Neuronal stem cell (in vitro differentiated cells): ENCODE results near the gene ERVMER34-1.

Experiments
- DNase-seq: peaks from one replicate; pipeline ENCODE4 v3.0.0-alpha.2; 2013; ENCODE audit warnings: low spot score
- H2AFZ ChIP-seq: one replicate; pipeline ENCODE4 v1.6.1; 2013; ENCODE audit warnings: mild to moderate bottlenecking, low read length, inconsistent platforms
- H2AK5ac ChIP-seq: 2 replicates; pipeline ENCODE4 v1.6.1; 2013; ENCODE audit warnings: low read depth, mild to moderate bottlenecking, inconsistent platforms, low read length, moderate library complexity, mixed read lengths
- H2BK120ac ChIP-seq: 2 replicates; pipeline ENCODE4 v1.6.1; 2013; ENCODE audit warnings: low read depth, mild to moderate bottlenecking, inconsistent platforms, low read length, moderate library complexity, mixed read lengths
- H2BK12ac ChIP-seq: one replicate; pipeline ENCODE4 v1.6.1; 2013; ENCODE audit warnings: low read length, inconsistent platforms
- H2BK15ac ChIP-seq: 2 replicates; pipeline ENCODE4 v1.6.1; 2013; ENCODE audit warnings: mild to moderate bottlenecking, low read length, inconsistent platforms, mixed read lengths
- H2BK5ac ChIP-seq: one replicate; pipeline ENCODE4 v1.6.1; 2013; ENCODE audit warnings: inconsistent platforms, mild to moderate bottlenecking, low read length, moderate library complexity
- H3K14ac ChIP-seq: one replicate; pipeline ENCODE4 v1.6.1; 2013; ENCODE audit warnings: low read length, inconsistent platforms
- H3K18ac ChIP-seq: 2 replicates; pipeline ENCODE4 v1.6.1; 2013; ENCODE audit warnings: low read length, inconsistent platforms
- H3K23ac ChIP-seq: 2 replicates; pipeline ENCODE4 v1.6.1; 2013; ENCODE audit warnings: low read depth, mild to moderate bottlenecking, mixed read lengths, low read length, inconsistent platforms; ENCODE audit not compliant: poor library complexity
- H3K27ac ChIP-seq: replicated peaks from 3 replicates; pipeline ENCODE4 v1.5.1; 2013; ENCODE audit warnings: low read length, inconsistent platforms
- H3K27me3 ChIP-seq, 3 experiments: 2 replicates each; pipeline ENCODE4 v1.6.1; 2013; ENCODE audit warnings: low read length in 3 of 3, mild to moderate bottlenecking in 2 of 3, inconsistent platforms in 1 of 3, low read depth in 1 of 3, mixed read lengths in 1 of 3, moderate library complexity in 1 of 3; ENCODE audit not compliant: control insufficient read depth in 3 of 3, insufficient read depth in 3 of 3
- H3K36me3 ChIP-seq, 2 donors: replicated peaks in 1 of 2; 2 replicates each; pipeline ENCODE4 v1.6.1; 2013; ENCODE audit warnings: low read length in 2 of 2; ENCODE audit not compliant: control insufficient read depth in 2 of 2, insufficient read depth in 2 of 2
- H3K4ac ChIP-seq: 2 replicates; pipeline ENCODE4 v1.6.1; 2013; ENCODE audit warnings: inconsistent platforms, mild to moderate bottlenecking, low read length, moderate library complexity
- H3K4me1 ChIP-seq, 2 donors: 1 replicate in 1 of 2; 2 replicates in 1 of 2; pipeline ENCODE4 v1.6.1; 2013; ENCODE audit warnings: low read length in 2 of 2, low read depth in 1 of 2; ENCODE audit not compliant: control insufficient read depth in 2 of 2, insufficient read depth in 1 of 2
- H3K4me2 ChIP-seq: one replicate; pipeline ENCODE4 v1.6.1; 2013; ENCODE audit warnings: mild to moderate bottlenecking, low read length, inconsistent platforms; ENCODE audit not compliant: insufficient read depth, poor library complexity, severe bottlenecking
- H3K4me3 ChIP-seq, 2 donors: 2 replicates each; pipeline ENCODE4 v1.5.1; 2013; ENCODE audit warnings: low read length in 2 of 2, mild to moderate bottlenecking in 2 of 2, inconsistent platforms in 1 of 2, moderate library complexity in 1 of 2
- H3K79me1 ChIP-seq: one replicate; pipeline ENCODE4 v1.6.1; 2013; ENCODE audit warnings: low read depth, mild to moderate bottlenecking, inconsistent platforms, low read length, moderate library complexity
- H3K9ac ChIP-seq: one replicate; pipeline ENCODE4 v1.6.1; 2013; ENCODE audit warnings: mild to moderate bottlenecking, low read depth, low read length, inconsistent platforms; ENCODE audit not compliant: poor library complexity
- H3K9me3 ChIP-seq, 2 donors: replicated peaks in 1 of 2; 2 replicates each; pipeline versions ENCODE3 to v1.6.1; 2013; ENCODE audit warnings: low read length in 2 of 2, mild to moderate bottlenecking in 2 of 2, inconsistent platforms in 1 of 2, low read depth in 1 of 2, mixed read lengths in 1 of 2, moderate library complexity in 1 of 2; ENCODE audit not compliant: control insufficient read depth in 2 of 2, insufficient read depth in 1 of 2
- H4K8ac ChIP-seq: one replicate; pipeline ENCODE4 v1.6.1; 2013; ENCODE audit warnings: low read depth, mild to moderate bottlenecking, inconsistent platforms, low read length, moderate library complexity
- H4K91ac ChIP-seq: one replicate; pipeline ENCODE4 v1.6.1; 2013; ENCODE audit warnings: low read length, low read depth, mild to moderate bottlenecking, inconsistent platforms; ENCODE audit not compliant: poor library complexity
- WGBS, 2 donors: extraction: QIAGEN DNeasy Blood & Tissue Kit; methylation state at CpG; one replicate each; pipeline ENCODE4 v1.1.7; 2013; ENCODE audit warnings: missing lambda C conversion rate in 2 of 2, mixed read lengths in 1 of 2; ENCODE audit not compliant: insufficient read length in 2 of 2, insufficient replicate concordance in 1 of 2; ENCODE audit errors: extremely low coverage in 2 of 2; 5-methylcytosine and 5-hydroxymethylcytosine counted together

Gene ERVMER34-1

DNA sequence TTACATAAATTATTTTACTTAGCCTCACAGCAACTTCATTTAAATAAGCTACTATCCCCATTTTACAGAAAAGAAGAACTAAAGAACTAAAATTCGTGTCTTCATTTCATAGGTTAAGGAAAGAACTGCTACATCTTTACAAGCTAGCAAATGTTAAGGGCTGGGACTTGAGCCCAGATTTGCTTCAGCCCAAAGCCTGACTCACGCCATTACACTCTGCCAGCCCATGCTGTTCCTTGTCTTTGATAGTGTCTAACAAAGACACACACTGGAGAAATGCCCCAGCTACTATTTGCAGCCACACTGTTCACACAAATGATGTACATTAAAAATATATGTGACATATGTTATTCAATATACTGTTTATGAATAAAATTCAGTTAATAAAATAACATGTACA, 29.0 kb upstream of the ERVMER34-1 start:
- no CpG with 5 or more reads among the region's 2 CpGs for WGBS, 2 donors
- Histone ChIP-seq H3K9me3 (peaks cover 0 to 4% of the 10 kb centered on the region in 2 donors), H3K27me3 (no peaks in the 10 kb centered on the region), H3K4me2 (no peak overlapping the region), H3K79me1 (no peaks in the 10 kb centered on the region), H2BK15ac (no peak overlapping the region), H3K4ac (no peak overlapping the region), H3K36me3 (no peaks in the 10 kb centered on the region), H3K4me1 (no peaks in the 10 kb centered on the region), H2BK120ac (no peak overlapping the region), H3K14ac (no peak overlapping the region), H2BK5ac (no peak overlapping the region), H3K9ac (no peak overlapping the region), H2AK5ac (no peak overlapping the region), H3K23ac (no peak overlapping the region), H4K8ac (no peak overlapping the region), H3K4me3 (no peak overlapping the region), H3K27ac (no peak overlapping the region), H2BK12ac (no peak overlapping the region), H4K91ac (no peak overlapping the region), H3K18ac (no peak overlapping the region), H2AFZ (no peak overlapping the region)
- DNase-seq = no peak

DNA sequence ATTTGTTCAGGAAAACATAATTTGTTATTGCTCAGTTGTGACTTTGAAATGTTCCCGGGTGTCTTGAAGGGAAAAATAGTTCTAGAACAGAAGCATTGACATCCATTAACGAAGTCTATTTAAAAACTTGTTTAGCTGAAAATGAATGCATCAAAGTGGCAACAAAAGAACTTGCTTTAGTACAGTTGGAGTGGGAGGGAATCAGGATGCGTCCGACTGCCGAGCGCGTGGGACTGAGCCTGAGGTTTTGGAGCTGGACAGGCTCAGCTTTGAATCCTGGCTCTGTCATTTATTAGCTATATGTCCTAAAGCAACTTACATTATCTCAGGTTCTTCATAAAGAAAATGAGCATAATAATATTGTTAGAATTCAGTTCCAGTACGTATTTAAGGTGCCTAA, 9.0 kb upstream of the ERVMER34-1 start:
- no peak overlapping the region for H4K8ac ChIP-seq
- H2BK120ac ChIP-seq = no peak overlapping the region
- no peak overlapping the region for H3K14ac ChIP-seq
- no peak overlapping the region for H3K4me3 ChIP-seq
- no peak overlapping the region for H3K23ac ChIP-seq
- H3K36me3 ChIP-seq = no peaks in the 10 kb centered on the region
- no peaks in the 10 kb centered on the region for H3K79me1 ChIP-seq
- H3K4me2 ChIP-seq = no peak overlapping the region
- H4K91ac ChIP-seq = no peak overlapping the region
- H3K27ac ChIP-seq = no peak overlapping the region
- no peak overlapping the region for H3K4ac ChIP-seq
- no peak overlapping the region for H2AK5ac ChIP-seq
- peaks cover 0 to 12% (median 0%) of the 10 kb centered on the region in 3 experiments for H3K27me3 ChIP-seq
- H3K9me3 ChIP-seq = no peaks in the 10 kb centered on the region
- no CpG with 5 or more reads among the region's 8 CpGs for WGBS, 2 donors
- no peaks in the 10 kb centered on the region for H3K4me1 ChIP-seq
- no peak overlapping the region for H2AFZ ChIP-seq
- H2BK12ac ChIP-seq = no peak overlapping the region
- DNase-seq = no peak
- no peak overlapping the region for H3K18ac ChIP-seq
- no peak overlapping the region for H2BK15ac ChIP-seq
- H2BK5ac ChIP-seq = no peak overlapping the region
- H3K9ac ChIP-seq = no peak overlapping the region

DNA sequence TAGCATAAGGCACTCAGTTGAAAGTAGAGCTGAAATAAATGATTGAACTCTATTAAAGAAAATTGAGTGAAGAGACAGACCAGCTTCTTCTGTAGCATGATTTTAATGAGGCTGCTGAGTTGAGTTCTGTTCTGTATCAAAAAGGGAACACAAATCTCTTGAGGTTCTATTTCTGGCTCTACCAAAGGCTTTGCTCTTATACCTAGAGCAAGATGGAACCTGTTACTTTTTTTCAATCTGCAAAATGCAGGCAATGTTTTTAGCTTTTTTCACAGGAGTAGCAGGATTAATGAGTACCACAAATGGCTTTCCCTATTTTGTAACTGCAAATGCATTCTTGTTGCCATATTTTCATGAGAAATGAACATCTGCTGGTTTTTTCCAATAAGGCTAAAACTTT, 4.2 kb upstream of the ERVMER34-1 start:
- Histone ChIP-seq H2BK5ac (no peak overlapping the region), H2AFZ (no peak overlapping the region), H3K79me1 (no peaks in the 10 kb centered on the region), H2BK120ac (no peak overlapping the region), H3K4ac (no peak overlapping the region), H3K4me2 (no peak overlapping the region), H3K18ac (no peak overlapping the region), H3K14ac (no peak overlapping the region), H2AK5ac (no peak overlapping the region), H3K9me3 (peaks cover 0 to 11% of the 10 kb centered on the region in 2 donors), H3K4me1 (peaks cover 2% of the 10 kb centered on the region in 2 donors), H2BK12ac (no peak overlapping the region), H3K27ac (no peak overlapping the region), H3K9ac (no peak overlapping the region), H4K8ac (no peak overlapping the region), H3K36me3 (no peaks in the 10 kb centered on the region), H4K91ac (no peak overlapping the region), H2BK15ac (no peak overlapping the region), H3K4me3 (no peak overlapping the region), H3K27me3 (peaks cover 0 to 44% (median 8%) of the 10 kb centered on the region in 3 experiments), H3K23ac (no peak overlapping the region)
- no peak for DNase-seq

DNA sequence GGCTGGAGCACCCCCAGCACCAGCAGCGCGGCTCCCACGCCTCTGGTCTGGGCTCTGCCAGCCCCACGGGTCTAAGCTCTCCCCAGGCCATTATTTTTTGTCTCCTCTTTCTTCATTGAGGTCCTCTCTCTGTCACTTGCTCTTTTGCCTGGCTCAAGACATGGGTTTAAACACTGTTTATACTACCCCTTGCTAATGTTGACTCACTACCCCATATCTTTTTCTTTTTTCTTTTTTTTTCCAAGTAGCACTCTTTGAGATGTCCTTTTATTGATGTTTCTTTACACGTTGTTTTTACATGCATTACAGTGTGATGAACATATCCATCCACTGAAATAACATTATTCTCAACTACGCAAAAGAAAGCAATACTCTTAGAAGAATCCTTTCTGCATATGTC, 1.7 kb upstream of the ERVMER34-1 start:
- Histone ChIP-seq H3K27me3 (peaks cover 0 to 50% (median 10%) of the 10 kb centered on the region in 3 experiments), H3K36me3 (no peaks in the 10 kb centered on the region)

More for the DNA sequence above, 1.7 kb upstream of the ERVMER34-1 start:
- peaks cover 0 to 13% of the 10 kb centered on the region in 2 donors for H3K9me3 ChIP-seq
- H3K27ac ChIP-seq = no peak overlapping the region
- no peak overlapping the region for H3K4me2 ChIP-seq
- H3K79me1 ChIP-seq = no peaks in the 10 kb centered on the region
- H2BK15ac ChIP-seq = no peak overlapping the region
- H3K4me3 ChIP-seq = no peak overlapping the region
- H2BK12ac ChIP-seq = no peak overlapping the region
- no peak overlapping the region for H4K8ac ChIP-seq
- H2AK5ac ChIP-seq = no peak overlapping the region
- H3K18ac ChIP-seq = no peak overlapping the region
- no peak overlapping the region for H3K9ac ChIP-seq
- H2BK120ac ChIP-seq = no peak overlapping the region
- H3K4me1 ChIP-seq = peaks cover 2% of the 10 kb centered on the region in 2 donors
- WGBS, 2 donors = no CpG with 5 or more reads among the region's 6 CpGs
- no peak overlapping the region for H3K23ac ChIP-seq
- H2AFZ ChIP-seq = no peak overlapping the region
- H3K14ac ChIP-seq = no peak overlapping the region
- no peak for DNase-seq
- H2BK5ac ChIP-seq = no peak overlapping the region
- H3K4ac ChIP-seq = no peak overlapping the region
- no peak overlapping the region for H4K91ac ChIP-seq
